ENCODE measurements around the gene C1QL1. TPM values are rescaled to one million over a fixed set of nuclear protein-coding genes. Genes with fewer than 3 reads are reported as not detected.

Gene C1QL1
- total RNA-seq, 1 experiment from 2014 or later, result 3.5 TPM

- intact Hi-C loops (cut with micrococcal nuclease), result no loop called here
- RAD21 ChIA-PET (ENCODE audit: low non-redundant PET in 1 of 2, low total read pairs in 2 of 2, uncharacterized antibody in 2 of 2, unreplicated experiment in 2 of 2), result no interaction called here
- no peak overlapping the region for H2AFZ ChIP-seq (ENCODE audit: low read depth, low read length, poor library complexity, severe bottlenecking)
- TF ChIP-seq CBX3 (IDR thresholded peaks at IDR 0.05; ENCODE audit: low read depth), result no peak
- TF ChIP-seq JUND (IDR thresholded peaks at IDR 0.05), result no peak
- no peak for TF ChIP-seq POLR2A (IDR thresholded peaks at IDR 0.05; ENCODE audit: borderline replicate concordance, extremely low read depth, insufficient read depth, insufficient read length)
- TF ChIP-seq YY1 (IDR thresholded peaks at IDR 0.05; ENCODE audit: extremely low read depth, insufficient replicate concordance, low read depth, low read length), result no peak
- no peak for TF ChIP-seq FOSL1 (IDR thresholded peaks at IDR 0.05; ENCODE audit: low read depth)
- TF ChIP-seq EGR1 (IDR thresholded peaks at IDR 0.05; ENCODE audit: low read depth), result no peak
- TF ChIP-seq EZH2phosphoT487 (IDR thresholded peaks at IDR 0.05; ENCODE audit: borderline replicate concordance), result no peak
- no peaks in the 10 kb centered on the region for H3K79me2 ChIP-seq (ENCODE audit: insufficient read depth, low read length)
- H3K36me3 ChIP-seq (ENCODE audit: control insufficient read depth in 1 of 2, insufficient read depth in 2 of 2, low read length in 2 of 2), result no peaks in the 10 kb centered on the region
- no peak overlapping the region for H3K9ac ChIP-seq (ENCODE audit: low read length)
- H3K4me2 ChIP-seq (ENCODE audit: low read length), result no peak overlapping the region
- H3K27me3 ChIP-seq (ENCODE audit: insufficient read depth, low read length), result no peaks in the 10 kb centered on the region
- ATAC-seq, result no peak
- H3K4me1 ChIP-seq (ENCODE audit: control insufficient read depth in 1 of 2, insufficient read depth in 2 of 2, low read length in 2 of 2), result no peaks in the 10 kb centered on the region
- POLR2A ChIA-PET, result no interaction called here
- CTCF ChIA-PET, result no interaction called here
- no peak overlapping the region for H3K4me3 ChIP-seq (replicated peaks in 1 of 2; ENCODE audit: low read depth in 1 of 2, low read length in 2 of 2)
- H4K20me1 ChIP-seq (ENCODE audit: insufficient read depth), result no peaks in the 10 kb centered on the region
- H3K9me2 ChIP-seq (ENCODE audit: insufficient read depth), result no peaks in the 10 kb centered on the region
- H3K9me3 ChIP-seq (ENCODE audit: control insufficient read depth in 1 of 2, insufficient read depth in 1 of 2, low read depth in 1 of 2, low read length in 2 of 2), result no peaks in the 10 kb centered on the region
- no peak overlapping the region for H3K27ac ChIP-seq (ENCODE audit: low read depth, low read length)
- BruUV-seq (replicated peaks), result no TSS peak
- no peak for DNase-seq (ENCODE audit: low read depth, low spot score)
These were observed 41.8 kb upstream of the C1QL1 start for GRCh38 chr17:45009676-45010467.

DNA sequence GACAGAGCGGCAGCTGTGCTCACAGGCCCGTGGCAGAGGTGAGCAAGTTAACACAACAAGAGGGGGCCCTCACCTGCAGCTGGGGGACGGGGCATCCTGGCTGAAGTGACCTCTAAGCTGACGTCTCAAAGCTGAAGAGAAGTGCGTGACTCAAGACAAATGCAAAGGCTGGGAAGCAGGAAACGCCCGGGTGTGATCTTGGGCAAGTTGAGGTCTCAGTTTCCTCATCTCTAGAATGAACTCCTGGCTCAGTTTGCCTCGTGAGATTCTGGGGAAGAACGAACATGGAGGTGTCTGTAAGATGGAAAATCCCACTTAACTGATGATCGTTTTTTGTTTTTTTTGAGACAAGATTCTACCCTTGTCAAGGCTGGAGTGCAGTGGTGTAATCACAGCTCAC lies 40.1 kb upstream of the C1QL1 start:
- ChIA-PET CTCF (no interaction called here), RAD21 (ENCODE audit: low non-redundant PET in 1 of 2, low total read pairs in 2 of 2, uncharacterized antibody in 2 of 2, unreplicated experiment in 2 of 2) (no interaction called here)
- intact Hi-C loops (cut with micrococcal nuclease), result no loop called here

More for the DNA sequence above, 40.1 kb upstream of the C1QL1 start:
- no peak overlapping the region for H3K4me2 ChIP-seq (ENCODE audit: low read length)
- H3K36me3 ChIP-seq (ENCODE audit: control insufficient read depth in 1 of 2, insufficient read depth in 2 of 2, low read length in 2 of 2), result no peaks in the 10 kb centered on the region
- no peak overlapping the region for H3K4me3 ChIP-seq (replicated peaks in 1 of 2; ENCODE audit: low read depth in 1 of 2, low read length in 2 of 2)
- no peaks in the 10 kb centered on the region for H3K4me1 ChIP-seq (ENCODE audit: control insufficient read depth in 1 of 2, insufficient read depth in 2 of 2, low read length in 2 of 2)
- no peak overlapping the region for H3K27ac ChIP-seq (ENCODE audit: low read depth, low read length)
- H3K79me2 ChIP-seq (ENCODE audit: insufficient read depth, low read length), result no peaks in the 10 kb centered on the region
- BruUV-seq (replicated peaks), result no TSS peak
- no peaks in the 10 kb centered on the region for H3K27me3 ChIP-seq (ENCODE audit: insufficient read depth, low read length)
- no peak for DNase-seq (ENCODE audit: low read depth, low spot score)
- no peaks in the 10 kb centered on the region for H3K9me2 ChIP-seq (ENCODE audit: insufficient read depth)
- H3K9ac ChIP-seq (ENCODE audit: low read length), result no peak overlapping the region
- no peak for ATAC-seq
- H2AFZ ChIP-seq (ENCODE audit: low read depth, low read length, poor library complexity, severe bottlenecking), result no peak overlapping the region
- no peaks in the 10 kb centered on the region for H3K9me3 ChIP-seq (ENCODE audit: control insufficient read depth in 1 of 2, insufficient read depth in 1 of 2, low read depth in 1 of 2, low read length in 2 of 2)
- TF ChIP-seq CEBPB (IDR thresholded peaks at IDR 0.05; ENCODE audit: low read depth) (no peak), ATF3 (IDR thresholded peaks at IDR 0.05) (no peak), ZNF274 (IDR thresholded peaks at IDR 0.05; ENCODE audit: low read depth, low read length) (no peak)
- TF ChIP-seq, protein P1, sequence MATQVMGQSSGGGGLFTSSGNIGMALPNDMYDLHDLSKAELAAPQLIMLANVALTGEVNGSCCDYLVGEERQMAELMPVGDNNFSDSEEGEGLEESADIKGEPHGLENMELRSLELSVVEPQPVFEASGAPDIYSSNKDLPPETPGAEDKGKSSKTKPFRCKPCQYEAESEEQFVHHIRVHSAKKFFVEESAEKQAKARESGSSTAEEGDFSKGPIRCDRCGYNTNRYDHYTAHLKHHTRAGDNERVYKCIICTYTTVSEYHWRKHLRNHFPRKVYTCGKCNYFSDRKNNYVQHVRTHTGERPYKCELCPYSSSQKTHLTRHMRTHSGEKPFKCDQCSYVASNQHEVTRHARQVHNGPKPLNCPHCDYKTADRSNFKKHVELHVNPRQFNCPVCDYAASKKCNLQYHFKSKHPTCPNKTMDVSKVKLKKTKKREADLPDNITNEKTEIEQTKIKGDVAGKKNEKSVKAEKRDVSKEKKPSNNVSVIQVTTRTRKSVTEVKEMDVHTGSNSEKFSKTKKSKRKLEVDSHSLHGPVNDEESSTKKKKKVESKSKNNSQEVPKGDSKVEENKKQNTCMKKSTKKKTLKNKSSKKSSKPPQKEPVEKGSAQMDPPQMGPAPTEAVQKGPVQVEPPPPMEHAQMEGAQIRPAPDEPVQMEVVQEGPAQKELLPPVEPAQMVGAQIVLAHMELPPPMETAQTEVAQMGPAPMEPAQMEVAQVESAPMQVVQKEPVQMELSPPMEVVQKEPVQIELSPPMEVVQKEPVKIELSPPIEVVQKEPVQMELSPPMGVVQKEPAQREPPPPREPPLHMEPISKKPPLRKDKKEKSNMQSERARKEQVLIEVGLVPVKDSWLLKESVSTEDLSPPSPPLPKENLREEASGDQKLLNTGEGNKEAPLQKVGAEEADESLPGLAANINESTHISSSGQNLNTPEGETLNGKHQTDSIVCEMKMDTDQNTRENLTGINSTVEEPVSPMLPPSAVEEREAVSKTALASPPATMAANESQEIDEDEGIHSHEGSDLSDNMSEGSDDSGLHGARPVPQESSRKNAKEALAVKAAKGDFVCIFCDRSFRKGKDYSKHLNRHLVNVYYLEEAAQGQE (IDR thresholded peaks at IDR 0.05; ENCODE audit: low read depth), result no peak
- no peaks in the 10 kb centered on the region for H4K20me1 ChIP-seq (ENCODE audit: insufficient read depth)
- POLR2A ChIA-PET, result no interaction called here
